GM13977 (cell line): ENCODE measurements around the gene SCIN.

Experiments
- DNase-seq: peaks from one replicate; pipeline ENCODE4 v3.0.0; 2012; ENCODE audit warnings: low spot score
- in situ Hi-C: fragments of 300-500 bp; cut with MboI; formaldehyde crosslinking; loops from one replicate; pipeline ENCODE4 v1.12.0; 2022; ENCODE audit warnings: low sequenced_read_pairs, low pct_unique_long_range_greater_than_20kb, mixed read lengths, inconsistent platforms; ENCODE audit not compliant: unreplicated experiment
- TF ChIP-seq, protein P1 (sequence below): IDR thresholded peaks from 2 replicates; pipeline ENCODE4 v1.5.1; 2012; ENCODE audit warnings: mild to moderate bottlenecking, control low read depth; ENCODE audit not compliant: insufficient read depth; ENCODE audit errors: extremely low read depth, missing control alignments

Gene SCIN

DNA sequence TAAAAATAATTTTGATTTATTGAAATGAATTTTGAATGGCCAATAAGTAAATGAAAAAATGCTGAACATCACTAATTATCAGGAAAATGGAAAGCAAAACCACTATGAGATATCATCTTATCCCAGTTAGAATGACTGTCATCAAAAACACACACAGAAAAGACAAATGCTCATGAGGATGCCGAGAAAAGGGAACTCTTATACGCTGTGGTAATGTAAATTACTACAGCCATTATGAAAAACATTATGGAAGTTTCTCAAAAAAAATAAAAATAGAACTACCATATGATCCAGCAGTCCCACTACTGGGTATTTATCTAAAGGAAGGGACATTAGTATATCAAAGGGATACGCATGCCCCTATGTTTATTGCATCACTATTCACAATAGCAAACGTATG is 15.8 kb downstream of the SCIN start:
- no peak for DNase-seq
- in situ Hi-C loops: no loop called here

DNA sequence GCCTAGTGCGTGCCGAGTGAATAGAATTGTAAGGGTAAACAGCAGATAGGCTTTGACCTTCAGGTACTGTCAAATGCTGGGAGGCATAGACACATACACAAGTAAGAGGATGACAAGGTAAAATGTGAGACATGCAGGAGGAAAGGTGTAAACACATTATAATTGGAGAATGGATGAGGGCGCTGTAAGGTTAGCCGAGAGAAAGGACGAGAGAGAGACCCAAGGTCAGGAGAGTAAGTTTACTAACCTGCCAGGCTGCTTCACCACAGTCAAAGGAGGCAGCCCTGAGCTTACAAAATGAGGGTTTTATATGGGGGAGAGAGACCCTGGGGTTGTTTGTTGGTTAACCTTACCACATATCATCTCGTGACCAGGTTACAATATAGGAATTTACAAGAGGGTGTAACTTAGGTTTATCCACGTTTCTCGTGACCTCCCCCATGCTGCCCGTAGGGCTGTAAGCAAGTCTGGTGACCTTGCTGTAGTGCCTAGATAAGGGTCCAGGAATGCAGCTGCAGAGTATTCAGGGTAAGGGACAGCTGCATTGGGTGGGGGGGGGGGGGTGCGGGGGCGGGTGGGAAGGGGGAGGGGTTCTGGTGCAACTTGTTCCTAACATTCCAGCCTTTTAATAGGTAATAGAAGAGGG is 17.9 kb downstream of the SCIN start:
- in situ Hi-C loops: no loop called here
- TF ChIP-seq, protein P1, sequence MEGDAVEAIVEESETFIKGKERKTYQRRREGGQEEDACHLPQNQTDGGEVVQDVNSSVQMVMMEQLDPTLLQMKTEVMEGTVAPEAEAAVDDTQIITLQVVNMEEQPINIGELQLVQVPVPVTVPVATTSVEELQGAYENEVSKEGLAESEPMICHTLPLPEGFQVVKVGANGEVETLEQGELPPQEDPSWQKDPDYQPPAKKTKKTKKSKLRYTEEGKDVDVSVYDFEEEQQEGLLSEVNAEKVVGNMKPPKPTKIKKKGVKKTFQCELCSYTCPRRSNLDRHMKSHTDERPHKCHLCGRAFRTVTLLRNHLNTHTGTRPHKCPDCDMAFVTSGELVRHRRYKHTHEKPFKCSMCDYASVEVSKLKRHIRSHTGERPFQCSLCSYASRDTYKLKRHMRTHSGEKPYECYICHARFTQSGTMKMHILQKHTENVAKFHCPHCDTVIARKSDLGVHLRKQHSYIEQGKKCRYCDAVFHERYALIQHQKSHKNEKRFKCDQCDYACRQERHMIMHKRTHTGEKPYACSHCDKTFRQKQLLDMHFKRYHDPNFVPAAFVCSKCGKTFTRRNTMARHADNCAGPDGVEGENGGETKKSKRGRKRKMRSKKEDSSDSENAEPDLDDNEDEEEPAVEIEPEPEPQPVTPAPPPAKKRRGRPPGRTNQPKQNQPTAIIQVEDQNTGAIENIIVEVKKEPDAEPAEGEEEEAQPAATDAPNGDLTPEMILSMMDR: no peak
- no peak for DNase-seq

More for the DNA sequence above, 15.8 kb downstream of the SCIN start:
- TF ChIP-seq, protein P1: no peak

DNA sequence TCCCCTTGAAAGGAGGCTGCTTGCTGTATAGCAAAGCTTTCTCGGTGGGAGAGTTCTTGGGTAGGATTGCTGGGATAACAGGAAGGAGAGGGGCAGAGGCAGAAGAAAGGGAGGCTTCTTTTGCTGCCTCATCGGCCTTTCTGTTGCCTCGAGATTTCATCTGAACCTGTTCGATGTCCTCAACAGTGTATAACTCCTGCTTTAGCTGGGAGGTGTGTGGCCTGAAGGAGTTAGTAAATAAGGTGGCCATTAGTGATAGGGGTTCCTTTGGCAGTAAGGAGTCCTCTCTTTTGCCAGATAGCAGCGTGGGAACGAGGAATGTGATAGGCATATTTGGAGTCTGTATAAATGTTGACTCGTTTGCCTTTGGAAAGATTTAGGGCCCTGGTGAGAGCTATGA is 20.0 kb downstream of the SCIN start:
- in situ Hi-C loops: no loop called here
- TF ChIP-seq, protein P1: no peak
- DNase-seq: no peak

DNA sequence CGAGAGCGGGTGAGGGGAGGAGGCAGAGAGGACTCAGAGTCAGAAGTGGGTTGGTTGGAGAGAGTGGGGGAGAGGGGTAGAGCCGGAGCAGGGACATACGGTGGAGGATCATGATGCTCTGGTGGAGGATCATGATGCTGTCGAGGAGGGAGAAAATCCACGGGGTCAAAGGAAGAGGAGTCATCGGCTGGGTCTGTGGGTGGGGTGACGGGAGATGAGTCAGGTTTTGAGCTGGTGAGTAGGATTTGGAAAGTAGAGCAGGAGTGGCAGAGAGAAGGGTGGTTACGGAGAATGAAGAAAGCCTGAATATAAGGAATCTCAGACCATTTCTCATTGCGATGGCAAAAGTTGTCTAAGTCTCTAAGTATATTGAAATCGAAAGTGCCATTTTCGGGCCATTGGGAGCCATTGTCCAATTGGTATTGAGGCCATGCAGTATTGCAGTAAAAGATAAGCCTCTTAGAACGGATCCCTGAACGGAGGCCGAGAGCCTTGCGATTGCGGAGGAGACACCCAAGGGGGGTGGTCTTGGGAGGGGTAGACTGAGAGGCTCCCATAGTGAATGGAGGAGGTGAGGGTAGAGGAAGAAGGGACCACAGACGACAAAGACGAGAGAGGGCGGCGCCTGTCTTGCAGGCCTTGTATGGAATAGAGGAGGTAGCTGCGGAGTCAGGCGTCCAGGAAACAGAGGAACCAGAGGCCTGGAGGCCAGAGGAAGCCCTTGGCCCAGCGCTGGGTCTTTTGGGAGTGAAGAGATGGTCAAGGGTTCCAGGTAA is 23.8 kb downstream of the SCIN start:
- no peak for DNase-seq
- in situ Hi-C loops: no loop called here
- TF ChIP-seq, protein P1: no peak

DNA sequence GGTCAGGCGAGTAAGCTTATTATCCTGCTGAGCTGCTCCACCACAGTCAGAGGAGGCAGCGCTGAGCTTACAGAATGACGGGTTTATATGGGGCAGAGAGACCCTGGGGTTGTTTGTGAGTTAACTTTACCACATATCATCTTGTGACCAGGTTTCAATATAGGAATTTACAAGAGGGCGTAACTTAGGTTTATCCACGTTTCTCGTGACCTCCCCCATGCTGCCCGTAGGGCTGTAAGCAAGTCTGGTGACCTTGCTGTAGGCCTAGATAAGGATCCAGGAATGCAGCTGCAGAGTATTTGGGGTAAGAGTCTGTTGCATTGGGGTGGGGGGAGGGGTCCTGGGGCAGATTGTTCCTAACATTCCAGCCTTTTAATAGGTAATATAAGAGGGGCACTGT is 24.6 kb downstream of the SCIN start:
- DNase-seq: no peak
- TF ChIP-seq, protein P1: no peak
- in situ Hi-C loops: no loop called here

DNA sequence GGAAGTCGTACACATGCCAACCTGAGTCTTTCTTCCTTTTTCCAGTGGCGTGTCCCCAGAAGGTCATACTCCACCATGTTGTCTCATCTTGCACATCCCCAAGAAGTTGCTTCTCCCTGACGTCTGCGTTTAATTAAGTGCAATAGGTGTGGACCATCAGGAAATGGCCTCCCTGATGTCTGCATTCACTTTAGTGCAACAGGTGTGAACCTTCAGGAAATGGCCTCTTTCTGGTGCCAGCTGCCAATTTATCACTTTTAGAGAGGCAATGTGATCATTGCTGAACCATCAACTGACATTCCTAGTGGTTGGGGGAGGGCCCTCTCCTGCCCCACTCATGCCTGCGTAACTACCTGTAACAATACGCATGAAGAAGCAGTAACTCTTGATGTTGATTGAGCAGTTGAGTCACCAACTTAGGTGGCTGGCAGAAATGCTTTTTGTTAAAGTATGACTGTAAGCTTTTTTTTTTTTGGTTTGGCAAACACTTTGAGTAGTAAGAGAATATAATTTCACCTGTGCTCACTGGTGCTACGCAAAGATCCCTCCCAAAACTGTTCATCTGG is 25.8 kb downstream of the SCIN start:
- no peak for DNase-seq
- TF ChIP-seq, protein P1: no peak
- in situ Hi-C loops: no loop called here
